SK-N-SH (cell line): ENCODE measurements around the gene CRYBG1.

ENCODE experiments used
- CTCF ChIP-seq: fragments of 200-600 bp; sonication (generic); IDR thresholded peaks from 2 replicates; pipeline ENCODE4 v1.6.1; 2017; ENCODE audit warnings: antibody characterized with exemption, mild to moderate bottlenecking, moderate library complexity
- MXI1 ChIP-seq: IDR thresholded peaks from 2 replicates; pipeline ENCODE4 v1.6.1; 2012; ENCODE audit warnings: mild to moderate bottlenecking, low read depth, low read length, improper control_type of control experiment
- POLR2AphosphoS5 ChIP-seq: IDR thresholded peaks from 2 replicates; pipeline ENCODE4 v1.6.1; 2012; ENCODE audit warnings: low read depth, low read length
- REST ChIP-seq: IDR thresholded peaks from 2 replicates; pipeline ENCODE4 v1.6.1; 2012; ENCODE audit warnings: mild to moderate bottlenecking, low read depth, low read length, moderate library complexity
- TAF1 ChIP-seq: IDR thresholded peaks from 2 replicates; pipeline ENCODE4 v1.6.1; 2012; ENCODE audit warnings: low read depth, mild to moderate bottlenecking, low read length, moderate library complexity, borderline replicate concordance
- TEAD4 ChIP-seq: IDR thresholded peaks from 2 replicates; pipeline ENCODE4 v1.4.0; 2012; ENCODE audit warnings: mild to moderate bottlenecking, borderline replicate concordance; ENCODE audit not compliant: insufficient read depth
- YY1 ChIP-seq: IDR thresholded peaks from 2 replicates; pipeline ENCODE4 v1.4.0; 2012; ENCODE audit warnings: low read depth, mild to moderate bottlenecking

DNA sequence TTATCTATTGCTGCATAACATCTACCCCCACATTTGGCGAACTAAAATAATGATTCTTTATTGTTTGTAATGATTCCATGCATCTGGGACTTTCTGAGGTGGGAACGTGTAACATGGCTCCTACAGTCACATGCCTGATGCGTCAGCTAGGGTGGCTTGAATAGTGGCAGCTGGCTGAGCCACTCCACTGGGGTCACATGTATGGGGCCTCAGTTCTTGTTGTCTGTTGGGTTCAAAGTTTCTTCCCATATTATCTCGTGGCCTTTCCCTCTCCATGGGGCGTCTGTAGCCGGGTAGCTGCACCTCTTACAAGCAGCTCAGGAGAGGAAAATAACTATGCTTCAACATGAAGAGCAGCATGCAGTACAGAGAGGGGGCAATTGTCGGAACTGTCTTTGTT lies 69.9 kb downstream of the CRYBG1 start:
- TF ChIP-seq TEAD4 (no peak), CTCF (no peak), REST (no peak), TAF1 (no peak), YY1 (no peak), POLR2AphosphoS5 (no peak), MXI1 (no peak)
